ENCODE measurements around the gene RBBP5.

RBBP5 gene

DNA sequence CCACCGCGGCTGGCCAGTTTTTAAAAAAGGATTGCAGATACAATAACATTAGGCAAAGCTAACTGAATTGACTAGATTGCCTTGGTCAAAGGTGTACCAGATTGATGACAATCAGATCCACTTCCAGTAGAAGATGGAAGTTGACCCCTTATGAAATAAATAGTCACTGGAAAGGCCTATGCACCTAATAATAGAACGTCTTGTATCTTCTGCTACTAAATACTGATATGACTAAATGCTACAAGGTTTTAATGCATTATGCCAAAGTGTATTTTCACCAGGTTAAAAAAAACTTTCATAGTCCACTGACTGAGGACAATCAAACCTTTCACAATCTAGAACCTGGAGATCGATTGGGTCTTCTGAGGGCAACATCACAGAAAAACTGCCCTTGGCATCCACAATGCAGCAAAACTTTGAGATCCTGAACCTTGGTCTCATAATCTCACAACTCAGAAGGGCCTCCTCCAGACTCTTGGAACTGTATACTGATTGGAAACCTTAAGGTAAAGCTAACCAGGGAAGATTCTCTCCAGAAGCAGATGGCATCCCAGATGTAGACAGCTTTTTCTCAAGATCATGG, 7.8 kb upstream of the RBBP5 start:
- DNase-seq = no peak

DNA sequence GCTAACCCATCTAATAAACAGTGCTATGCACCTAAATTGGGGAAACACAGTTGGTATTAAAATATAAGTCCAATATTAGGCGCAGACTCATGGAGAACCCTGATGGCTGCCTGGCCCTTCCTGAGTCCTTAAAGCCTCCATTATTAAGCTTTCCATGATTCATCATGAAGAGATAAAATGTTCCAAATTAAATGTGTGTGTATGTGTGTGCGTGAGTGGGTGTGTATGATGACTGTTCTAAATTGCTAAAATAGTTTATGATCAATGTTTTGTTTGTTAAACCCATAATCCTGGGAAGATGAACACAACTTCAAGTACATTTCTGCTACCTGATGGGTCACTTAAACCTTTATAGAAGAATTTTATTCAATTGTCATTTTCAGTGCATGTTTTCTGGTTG, 6.3 kb upstream of the RBBP5 start:
- DNase-seq = no peak

DNA sequence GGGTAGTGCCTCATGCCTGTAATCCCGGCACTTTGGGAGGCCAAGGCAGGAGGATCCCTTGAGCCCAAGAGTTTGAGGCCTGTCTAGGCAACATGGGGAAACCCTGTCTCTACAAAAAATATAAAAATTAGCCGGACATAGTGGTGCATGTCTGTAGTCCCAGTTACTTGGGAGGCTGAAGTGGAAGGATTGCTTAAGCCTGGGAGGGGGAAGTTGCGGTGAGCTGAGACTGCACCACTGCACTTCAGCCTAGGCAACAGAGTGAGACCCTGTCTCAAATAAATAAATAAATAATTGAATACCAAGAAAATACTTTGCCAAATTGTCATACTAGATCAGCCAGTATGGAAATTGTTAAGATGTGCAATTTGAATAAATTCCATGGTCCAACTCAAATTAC, 5.9 kb upstream of the RBBP5 start:
- DNase-seq = no peak

DNA sequence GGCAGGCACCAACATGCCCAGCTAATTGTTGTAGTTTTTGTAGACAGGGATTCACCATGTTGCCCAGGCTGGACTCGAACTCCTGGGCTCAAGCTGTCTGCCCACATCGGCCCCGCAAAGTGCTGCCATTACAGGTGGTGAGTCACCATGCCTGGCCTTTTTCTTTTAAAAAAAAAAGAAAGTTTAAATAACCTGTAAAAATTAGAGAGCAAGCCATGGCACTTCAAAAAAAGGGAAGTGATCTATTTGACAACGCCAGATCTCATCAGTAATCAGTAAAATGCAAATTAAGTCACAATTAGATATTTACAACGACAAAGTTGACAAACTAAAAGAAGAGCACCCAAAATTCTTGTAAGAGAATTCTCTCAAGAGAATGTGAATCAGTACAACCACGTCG, 2.9 kb upstream of the RBBP5 start:
- no peak for DNase-seq

DNA sequence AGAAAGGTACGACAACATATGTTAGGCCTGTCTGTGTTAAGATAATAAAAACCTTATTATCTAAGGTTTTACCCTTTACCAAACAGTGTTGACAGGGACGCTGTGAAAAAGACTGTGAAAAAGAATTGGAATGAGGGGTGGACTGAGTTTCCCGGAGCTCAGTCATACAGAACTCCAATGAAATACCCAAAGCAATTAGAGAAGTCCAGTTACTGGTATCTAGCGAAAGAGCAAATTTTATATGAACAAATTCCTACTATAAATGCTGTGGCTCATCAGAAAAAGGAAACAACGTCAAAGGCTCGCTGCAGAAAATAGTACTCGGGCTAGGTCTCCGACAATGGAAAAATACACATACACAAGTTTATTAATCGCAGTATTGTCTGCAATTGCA, 708 bp upstream of the RBBP5 start:
- no peak for DNase-seq

DNA sequence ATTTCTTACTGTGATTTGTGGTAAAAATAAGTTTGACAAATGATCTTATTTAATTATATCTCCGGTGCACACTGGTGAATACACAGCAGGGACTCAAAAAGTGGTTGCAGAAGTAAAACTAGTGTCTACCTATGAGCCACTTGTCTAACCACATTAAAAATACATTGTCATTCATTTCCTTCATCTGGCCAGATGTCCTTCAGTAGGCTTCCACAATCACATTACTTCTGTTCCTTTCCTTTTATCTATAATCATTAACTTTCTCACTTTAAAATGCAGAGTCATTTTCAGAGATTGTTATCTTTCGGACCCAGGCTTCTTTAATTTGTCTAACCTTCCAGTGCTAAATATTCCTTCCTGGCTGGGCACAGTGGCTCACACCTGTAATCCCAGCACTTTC, 3.0 kb downstream of the RBBP5 start:
- no peak for DNase-seq

DNA sequence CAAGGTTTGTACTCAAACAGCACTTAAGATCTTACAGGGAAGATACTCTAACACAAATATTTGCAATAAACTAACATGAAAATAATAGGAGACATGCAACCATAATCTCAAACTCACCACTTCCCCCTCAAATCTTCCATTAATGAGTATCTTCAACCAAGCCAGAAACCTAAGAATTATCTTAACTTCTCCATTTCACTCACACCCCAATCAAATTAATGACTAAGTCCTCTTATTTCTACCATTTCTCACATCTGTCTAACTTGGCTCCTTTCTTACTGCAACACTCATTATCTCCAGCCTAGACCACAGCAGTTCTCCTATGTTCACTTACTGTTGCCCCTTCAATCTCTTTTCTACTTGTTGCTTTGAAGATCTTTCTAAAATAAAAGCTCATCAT, 10.4 kb downstream of the RBBP5 start:
- DNase-seq = no peak

DNA sequence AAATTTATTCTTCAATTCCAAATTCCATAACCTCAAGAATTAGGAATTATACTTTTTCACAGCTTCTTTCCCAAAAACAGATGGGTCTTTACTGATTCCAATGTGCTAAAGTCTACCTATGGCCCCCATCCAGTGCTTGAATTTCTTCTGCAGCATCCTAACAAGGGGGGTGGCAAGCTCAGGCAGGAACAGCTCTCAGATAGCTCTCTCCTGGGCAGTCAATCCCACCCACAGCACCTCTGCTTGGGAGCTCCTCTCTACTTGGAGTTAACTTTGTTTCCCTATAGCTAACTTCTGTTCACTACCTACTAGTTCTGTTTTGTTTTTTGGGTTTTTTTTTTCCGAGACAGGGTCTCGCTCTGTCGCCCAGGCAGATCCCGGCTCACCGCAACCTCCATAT, 12.1 kb downstream of the RBBP5 start:
- DNase-seq = no peak

DNA sequence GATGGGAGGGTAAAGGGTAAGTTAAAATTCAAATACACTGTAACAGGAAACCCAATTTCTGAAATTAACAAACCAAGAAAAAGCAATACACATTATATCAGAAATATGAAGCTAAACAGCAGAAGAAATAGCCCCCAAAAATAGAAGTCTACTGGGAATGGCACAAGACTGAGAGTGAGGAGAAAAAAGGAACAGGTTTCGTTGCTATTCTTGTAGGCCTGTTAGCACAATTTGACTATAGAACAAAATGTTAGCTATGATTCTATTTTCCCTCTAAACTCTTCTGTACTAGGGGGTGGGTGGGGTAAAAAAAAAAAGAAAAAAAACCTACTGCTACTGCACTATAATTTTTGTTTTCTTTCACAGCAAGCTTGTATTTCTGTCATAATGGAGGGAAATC, 12.5 kb downstream of the RBBP5 start:
- DNase-seq = no peak

DNA sequence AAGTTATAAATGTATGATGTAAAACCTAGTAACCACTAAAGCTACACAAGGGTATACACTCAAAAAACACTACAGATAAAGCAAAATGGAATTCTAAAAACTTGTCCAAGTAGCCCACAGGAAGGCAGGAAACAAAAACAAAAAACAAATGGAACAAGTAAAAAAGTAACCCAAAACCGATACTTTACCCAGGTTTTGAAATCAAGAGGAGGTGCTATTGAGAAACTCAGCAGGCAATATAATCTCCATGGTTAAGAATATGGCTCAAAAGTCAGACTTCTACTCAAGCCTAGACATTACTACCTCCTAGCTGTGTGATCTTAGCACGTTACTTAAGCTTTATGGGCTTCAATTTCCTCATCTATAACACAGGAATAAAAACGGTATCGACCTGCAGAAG, 13.3 kb downstream of the RBBP5 start:
- no peak for DNase-seq

DNA sequence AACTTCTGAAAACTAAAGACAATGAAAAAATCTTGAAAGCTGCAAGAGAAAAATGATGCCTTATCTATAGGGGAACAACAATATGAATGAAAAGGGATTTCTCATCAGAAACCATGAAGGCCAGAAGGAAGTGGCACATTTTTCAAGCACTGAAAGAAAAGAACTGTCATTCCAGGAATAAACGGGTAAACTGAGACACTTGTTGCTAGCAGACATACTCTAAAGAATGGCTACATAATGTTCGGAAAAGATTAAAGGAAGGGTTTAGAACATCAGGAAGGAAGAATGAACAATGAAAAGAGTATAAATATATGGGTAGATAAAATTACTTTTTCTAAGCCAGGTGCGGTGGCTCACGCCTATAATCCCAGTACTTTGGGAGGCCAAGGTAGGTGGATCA, 14.5 kb downstream of the RBBP5 start:
- DNase-seq = no peak

DNA sequence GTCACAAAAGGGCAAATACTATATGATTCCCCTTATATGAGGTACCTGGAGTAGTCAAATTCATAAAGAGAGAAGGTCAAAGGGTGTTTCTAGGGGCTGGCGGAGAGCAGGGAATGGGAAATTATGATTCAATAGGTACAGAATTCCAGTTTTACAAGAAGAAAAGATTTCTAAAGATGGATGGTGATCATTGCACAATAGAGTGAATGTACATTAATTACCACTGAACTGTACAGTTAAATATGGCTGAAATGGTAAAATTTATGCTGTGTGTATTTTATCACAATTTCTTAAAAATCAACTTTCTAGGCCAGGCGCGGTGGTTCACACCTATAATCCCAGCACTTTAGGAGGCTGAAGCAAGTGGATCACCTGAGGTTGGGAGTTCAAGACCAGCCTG, 19.4 kb downstream of the RBBP5 start:
- DNase-seq = no peak

DNA sequence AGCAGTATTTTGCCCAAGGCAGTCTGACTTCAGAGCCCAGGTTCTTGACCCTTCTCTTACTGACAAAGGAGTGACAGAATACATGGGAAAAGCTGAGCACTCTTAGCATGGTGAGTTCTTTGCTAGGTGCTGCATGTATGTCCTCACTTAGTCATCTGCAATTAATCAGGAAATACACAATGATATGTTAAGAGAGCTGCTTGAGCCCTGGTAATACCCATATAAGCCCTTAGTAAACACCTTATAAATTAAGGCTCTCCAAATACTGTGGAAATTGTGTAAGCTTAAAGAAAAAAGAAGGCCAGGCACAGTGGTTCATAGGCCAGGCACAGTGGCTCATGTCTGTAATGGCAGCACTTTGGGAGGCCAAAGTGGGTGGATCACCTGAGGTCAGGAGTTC, 23.5 kb downstream of the RBBP5 start:
- no peak for DNase-seq

DNA sequence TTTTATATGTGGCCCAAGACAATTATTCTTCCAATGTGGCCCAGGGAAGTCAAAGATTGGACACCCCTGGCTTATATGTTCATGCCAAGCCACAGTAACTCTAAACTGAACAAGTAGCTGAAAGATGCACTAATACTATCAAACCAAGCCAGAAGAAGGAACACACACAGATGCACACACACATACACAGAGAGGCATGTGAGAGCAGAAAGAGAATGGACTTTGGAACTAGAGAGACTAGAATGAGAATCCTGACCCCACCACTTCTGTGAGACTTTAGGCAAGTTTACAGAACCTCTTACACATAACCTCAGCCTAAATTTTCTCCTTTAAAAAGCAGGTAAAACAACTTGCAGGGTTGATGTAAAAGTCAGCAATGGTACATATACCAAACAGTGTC, 26.4 kb downstream of the RBBP5 start:
- DNase-seq = no peak

DNA sequence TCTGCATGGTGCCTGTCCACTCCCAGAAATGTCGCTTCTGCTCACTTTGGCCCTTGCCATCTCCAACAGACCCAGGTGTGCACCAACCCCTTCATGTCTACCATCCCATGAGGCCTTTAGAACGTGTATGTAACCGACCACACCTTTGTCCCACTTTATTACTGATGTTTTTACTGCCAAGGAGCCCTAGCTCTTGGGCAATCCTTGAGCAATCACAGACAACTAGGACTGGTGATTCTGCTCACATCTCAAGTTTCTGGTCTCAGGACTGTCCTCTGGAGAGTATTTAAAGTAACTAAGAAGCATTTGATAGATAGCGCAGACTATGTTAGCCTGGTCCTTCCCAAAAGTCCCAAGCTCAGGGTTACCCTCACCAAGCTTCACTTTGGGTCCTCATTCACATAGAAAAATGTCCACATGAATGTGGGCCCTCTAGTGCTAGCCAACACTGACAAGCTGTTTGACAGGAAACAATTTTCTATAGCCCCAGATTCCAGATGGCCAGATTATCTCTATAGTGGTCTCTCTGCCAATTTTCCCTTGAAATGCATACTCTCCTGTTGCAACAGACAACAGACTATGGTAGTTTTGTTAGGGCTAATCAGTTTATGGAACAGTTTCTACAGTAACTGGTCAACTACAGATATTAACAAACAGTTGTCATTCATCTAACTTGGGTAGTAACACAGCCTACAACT, 30.6 kb downstream of the RBBP5 start:
- no peak for DNase-seq

DNA sequence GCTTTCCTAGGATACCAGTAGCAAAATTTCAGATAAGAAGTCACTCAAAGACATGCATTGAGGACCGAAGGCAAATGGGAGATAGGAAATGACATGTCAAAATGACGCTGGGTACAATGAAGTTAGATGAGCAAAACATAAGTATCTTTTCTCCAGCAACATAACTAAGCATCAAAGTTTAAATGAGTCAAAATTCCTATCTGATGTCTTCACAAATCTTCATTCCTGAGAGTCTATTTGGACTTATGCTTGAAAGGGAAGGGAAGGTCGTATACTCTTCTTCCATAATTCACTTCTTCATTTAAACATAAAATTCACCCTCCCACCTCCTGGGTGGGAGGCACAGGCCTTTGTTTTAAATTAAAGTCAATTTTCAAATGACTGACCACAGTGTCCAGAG, 33.4 kb downstream of the RBBP5 start:
- DNase-seq = no peak

DNA sequence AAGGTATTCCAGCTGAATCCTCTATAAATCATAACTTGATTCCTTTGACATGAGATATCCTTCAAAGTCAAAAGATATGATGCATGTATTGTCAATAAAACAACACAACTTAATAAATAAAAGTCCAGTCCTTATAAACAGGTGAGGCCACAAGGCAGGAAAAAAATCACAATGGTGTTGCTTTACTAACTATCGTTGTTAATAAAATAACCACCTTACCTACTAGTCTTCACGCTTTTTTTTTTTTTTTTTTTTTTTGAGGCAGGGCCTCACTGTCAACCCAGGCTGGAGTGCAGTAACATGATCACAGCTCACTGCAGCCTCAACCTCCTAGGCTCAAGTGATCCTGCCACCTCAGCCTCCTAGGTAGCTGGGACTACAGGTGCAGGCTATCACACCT, 37.4 kb downstream of the RBBP5 start, which contains the start of gene TMEM81:
TSS of gene TMEM81 (minus strand) at position 101 of the 400 bp plus-strand sequence. CDS start 140 bp downstream, outside the sequence.
- no peak for DNase-seq

DNA sequence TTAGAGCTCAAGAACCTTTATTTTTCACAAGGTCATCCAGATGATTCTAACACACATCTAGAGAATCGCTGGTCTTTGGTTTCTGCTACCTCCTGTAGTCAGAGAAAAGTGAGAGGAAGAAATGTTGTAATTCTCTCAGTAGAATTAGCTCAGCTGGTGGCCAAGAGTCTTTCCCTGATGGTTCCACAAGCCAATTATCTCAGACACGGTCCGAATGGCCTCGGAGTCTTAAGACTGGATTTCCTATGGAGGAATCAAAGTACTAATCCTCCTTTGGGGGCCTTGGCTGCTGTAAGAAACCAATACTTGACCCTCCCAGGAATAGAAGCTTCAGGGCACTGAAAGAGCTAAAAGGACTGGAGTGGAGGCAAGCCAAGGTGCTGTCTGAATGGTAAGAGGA, 39.3 kb downstream of the RBBP5 start:
- no peak for DNase-seq

DNA sequence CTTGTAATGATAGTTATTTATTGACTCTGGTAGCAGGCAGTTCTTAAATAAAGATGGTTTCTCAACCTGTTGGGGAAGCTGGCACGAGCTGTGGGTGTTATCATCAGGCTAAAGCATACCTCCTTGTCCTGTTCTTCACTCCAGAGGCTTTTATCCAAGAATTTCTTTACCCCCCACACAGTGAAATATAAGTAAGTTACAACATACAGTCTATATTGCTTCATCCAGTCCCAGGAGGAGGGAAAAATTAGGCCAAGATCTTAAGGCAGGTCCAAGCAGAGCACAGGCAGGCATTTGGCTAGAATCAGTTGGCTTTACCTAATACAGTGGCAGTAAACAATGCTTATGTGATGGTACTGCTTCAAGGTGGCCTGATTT, 43.9 kb downstream of the RBBP5 start:
- no peak for DNase-seq

DNA sequence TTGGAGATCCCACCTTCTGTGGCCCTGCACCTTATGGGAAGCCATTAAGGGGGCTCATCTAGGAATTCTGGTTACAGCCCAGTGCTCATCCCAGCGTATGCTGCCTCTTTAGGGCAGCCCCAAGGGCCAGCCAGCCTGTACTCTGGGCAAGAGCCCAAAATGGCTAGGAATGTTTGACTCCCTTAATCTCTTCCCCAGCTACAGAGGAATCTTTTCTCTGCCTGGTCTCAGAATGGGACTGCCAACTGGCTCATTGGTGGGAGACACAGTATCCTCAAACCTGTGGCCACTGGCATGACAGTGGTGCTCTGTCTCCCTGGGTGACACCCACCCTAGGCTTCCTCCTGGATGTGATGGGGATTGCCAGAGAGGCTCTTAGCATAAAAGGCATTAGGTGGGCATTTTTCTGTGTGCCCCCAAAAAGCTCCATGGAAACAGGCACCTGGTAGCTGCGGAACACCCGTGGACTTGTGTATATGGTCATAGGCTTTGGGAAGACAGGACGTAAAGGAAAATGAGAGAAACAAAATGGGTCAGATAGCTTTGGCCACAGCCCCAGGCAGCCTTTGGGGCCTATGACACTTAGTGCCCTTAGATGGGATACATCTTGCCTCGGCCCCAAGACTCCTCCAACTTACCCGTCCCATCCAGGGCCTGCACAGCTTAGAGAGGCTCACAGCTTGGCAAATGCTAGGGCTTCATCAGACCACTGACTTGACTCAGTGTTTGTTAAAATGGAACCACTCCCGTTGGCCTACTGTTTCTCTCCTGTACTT, 44.4 kb downstream of the RBBP5 start:
- DNase-seq = no peak

DNA sequence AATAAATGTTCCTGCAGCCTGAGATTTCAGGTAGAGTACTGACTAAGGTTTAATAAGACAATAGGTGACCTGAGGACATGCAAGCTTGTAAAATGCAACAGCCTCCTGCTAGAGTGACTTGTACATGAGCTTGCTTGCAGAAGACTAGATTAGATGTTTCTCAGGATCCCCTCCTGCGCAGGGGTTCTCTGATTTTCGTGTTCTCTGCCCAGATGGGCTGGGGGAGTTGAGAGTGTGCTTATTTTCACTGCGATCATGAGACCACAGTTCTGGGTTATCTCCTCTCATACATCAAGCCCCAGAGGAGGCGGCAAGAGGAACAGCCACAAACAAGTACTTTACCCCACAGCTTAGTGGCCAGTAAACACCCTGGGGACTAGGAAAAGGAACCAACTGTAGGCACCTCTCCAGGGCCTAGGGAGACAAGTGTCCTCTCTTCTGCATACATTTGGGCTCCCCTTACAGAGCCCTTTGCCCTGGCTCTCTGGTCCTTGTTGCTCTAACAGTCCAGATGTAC, 45.5 kb downstream of the RBBP5 start:
- no peak for DNase-seq

DNA sequence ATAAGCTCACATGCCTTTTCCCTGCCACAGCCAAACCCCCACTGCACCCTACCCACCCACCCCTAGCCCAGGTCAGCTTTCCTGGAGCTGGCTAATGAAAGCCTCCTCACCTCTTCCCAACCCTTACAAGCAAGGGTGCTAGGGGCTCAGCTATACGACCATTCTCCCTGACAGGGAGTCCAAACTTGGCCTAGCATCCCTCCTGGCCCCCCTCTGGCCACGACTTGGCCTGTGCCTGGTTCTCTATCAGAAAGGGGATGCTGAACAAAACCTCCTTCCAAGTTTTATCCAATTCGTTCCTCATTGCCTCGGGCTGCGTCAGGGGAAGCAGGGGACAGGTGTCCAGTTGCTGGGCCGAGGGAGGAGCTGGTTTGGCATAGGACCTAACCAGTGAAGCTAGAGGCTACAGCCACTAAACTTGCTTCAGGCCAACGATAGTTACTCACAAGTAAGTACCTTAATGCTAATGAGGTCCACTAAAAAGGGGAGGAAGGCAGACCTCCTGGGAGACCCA, 46.1 kb downstream of the RBBP5 start:
- DNase-seq = no peak

DNA sequence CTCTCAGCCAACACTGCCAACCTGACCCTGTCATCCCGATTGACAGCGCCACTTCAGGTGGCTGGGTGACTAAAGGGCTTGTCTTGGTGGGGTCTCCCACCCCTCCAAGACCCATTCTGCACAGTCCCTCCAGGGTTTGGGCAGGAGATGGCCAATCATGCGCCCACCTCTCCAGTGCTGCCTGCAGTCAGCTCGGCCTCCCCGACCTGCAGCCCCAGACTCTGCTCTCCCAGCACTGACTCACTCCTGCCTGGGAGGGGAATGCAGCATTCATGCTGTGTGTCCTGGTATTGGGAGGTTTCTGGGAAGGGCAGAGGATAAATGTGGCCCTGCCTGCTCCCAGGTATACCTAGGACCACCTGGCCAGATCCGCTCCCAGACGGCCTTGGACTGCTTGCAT, 47.3 kb downstream of the RBBP5 start:
- DNase-seq = no peak

DNA sequence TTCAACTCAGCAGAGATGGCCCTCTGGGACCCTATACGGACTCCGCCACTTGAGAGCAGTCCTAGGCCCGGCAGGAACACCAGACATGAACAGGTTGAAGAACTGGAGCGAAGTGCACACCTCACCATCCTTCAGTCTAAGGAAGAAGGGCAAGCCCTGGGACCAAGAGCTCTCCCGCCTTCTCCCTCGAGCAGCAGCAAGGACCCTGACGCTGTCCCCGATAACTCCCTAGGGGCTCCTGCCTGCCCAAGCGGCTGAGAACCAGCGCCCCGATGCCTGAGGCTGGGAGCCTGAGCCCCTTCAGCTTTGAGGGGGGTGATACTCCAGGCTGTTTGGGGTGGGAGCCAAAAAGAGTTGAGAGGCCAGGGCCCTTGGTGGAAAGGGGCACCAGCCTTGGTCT, 47.7 kb downstream of the RBBP5 start:
- DNase-seq = no peak

Measured in NCI-H526 (cell line).